ENCODE results near the gene CX3CR1.

GRCh38 chr3:39329493-39329892 lies 49.7 kb upstream of the CX3CR1 start, which contains the start of gene CCR8:
- TF ChIP-seq CTCF (IDR thresholded peaks at IDR 0.05; ENCODE audit: insufficient read depth, low read length, poor library complexity, severe bottlenecking) (no peak), EZH2phosphoT487 (conservative IDR thresholded peaks at IDR 0.05; ENCODE audit: low read length) (no peak)

Data from SU-DHL-6 (cell line).